Activated CD4-positive, alpha-beta memory T cell treated with anti-CD3 and anti-CD28 coated beads for 36 hours (primary cell): Measurements from ENCODE around the gene MYO1D. TPM values are rescaled to one million over a fixed set of nuclear protein-coding genes. Genes with fewer than 3 reads are reported as not detected.
"Not testable (repeated sequence)": the region's sequence is repeated elsewhere in the genome, so short reads cannot be mapped to it uniquely, and the experiment has no call there.

ENCODE experiments used
- CTCF ChIA-PET: fragments of 350-600 bp; sonication (Branson Sonifier 250); formaldehyde crosslinking; loops from one replicate; lab custom pipeline; 2021; ENCODE audit warnings: antibody characterized with exemption, inconsistent platforms; lab: Charles Lee
- POLR2A ChIA-PET: fragments of 350-600 bp; sonication (Branson Sonifier 250); formaldehyde crosslinking; loops from one replicate; lab custom pipeline; 2021; ENCODE audit warnings: antibody characterized with exemption; lab: Charles Lee
- DNase-seq: peaks from one replicate; pipeline ENCODE4 v3.0.0-alpha.2; 2020
- H3K27ac Mint-ChIP-seq: one replicate; pipeline ENCODE4 v1.8.0; 2021; ENCODE audit warnings: mixed read lengths
- H3K27me3 Mint-ChIP-seq: one replicate; pipeline ENCODE4 v1.8.0; 2021; ENCODE audit warnings: mixed read lengths
- H3K36me3 Mint-ChIP-seq: one replicate; pipeline ENCODE4 v1.8.0; 2021; ENCODE audit warnings: mixed read lengths
- H3K4me1 Mint-ChIP-seq: one replicate; pipeline ENCODE4 v1.8.0; 2021; ENCODE audit warnings: low read depth, mixed read lengths
- H3K4me3 Mint-ChIP-seq: one replicate; pipeline ENCODE4 v1.8.0; 2021; ENCODE audit warnings: mild to moderate bottlenecking, mixed read lengths
- H3K9me3 Mint-ChIP-seq: one replicate; pipeline ENCODE4 v1.8.0; 2021; ENCODE audit warnings: mixed read lengths
- intact Hi-C: fragments of 100-400 bp; cut with micrococcal nuclease; formaldehyde crosslinking; loops from one replicate; pipeline ENCODE4 v1.15.1; 2023
- total RNA-seq, 2 experiments: library from RNA; stranded (reverse); gene quantifications; one replicate each; pipeline ENCODE4 v1.2.3, GENCODE V29; 2021

The MYO1D gene
- total RNA-seq, 2 experiments from 2014 or later, result 13.5 to 18.9 TPM

DNA sequence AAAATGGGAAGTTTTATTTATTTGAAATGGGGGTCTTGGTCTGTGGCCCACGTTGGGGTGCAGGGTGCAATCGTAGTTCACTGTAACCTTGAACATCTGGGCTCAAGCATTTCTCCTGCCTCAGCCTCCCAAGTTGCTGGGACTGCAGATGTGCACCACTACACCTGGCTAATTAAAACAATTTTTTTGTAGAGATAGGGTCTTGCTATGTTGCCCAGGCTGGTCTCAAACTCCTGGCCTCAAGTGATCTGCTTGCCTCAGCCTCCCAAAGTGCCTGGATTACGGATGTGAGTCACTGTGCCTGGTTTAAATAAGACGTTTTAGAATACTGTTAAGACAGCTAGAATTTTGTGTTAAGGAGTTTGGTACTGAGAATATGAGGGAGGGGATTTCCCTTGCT is 416.9 kb downstream of the MYO1D start:
- ChIA-PET POLR2A (no interaction called here), CTCF (interaction anchor here (1.4 to 7.6 kb wide), 2 partner anchors 9 to 27 kb away, joined by 5 to 102 read pairs; partner anchors contain the start of gene CDK5R1)
- Mint-ChIP-seq H3K4me3 (no peak overlapping the region), H3K27ac (peak overlapping the region; percentile 35), H3K9me3 (no peaks in the 10 kb centered on the region), H3K4me1 (peaks cover 34% of the 10 kb centered on the region), H3K36me3 (peaks cover 57% of the 10 kb centered on the region), H3K27me3 (no peaks in the 10 kb centered on the region)
- no peak for DNase-seq
- intact Hi-C loops, result loop anchor here (2.0 kb wide), 1 partner anchor 15 kb away; the partner anchor contains the start of gene PSMD11

DNA sequence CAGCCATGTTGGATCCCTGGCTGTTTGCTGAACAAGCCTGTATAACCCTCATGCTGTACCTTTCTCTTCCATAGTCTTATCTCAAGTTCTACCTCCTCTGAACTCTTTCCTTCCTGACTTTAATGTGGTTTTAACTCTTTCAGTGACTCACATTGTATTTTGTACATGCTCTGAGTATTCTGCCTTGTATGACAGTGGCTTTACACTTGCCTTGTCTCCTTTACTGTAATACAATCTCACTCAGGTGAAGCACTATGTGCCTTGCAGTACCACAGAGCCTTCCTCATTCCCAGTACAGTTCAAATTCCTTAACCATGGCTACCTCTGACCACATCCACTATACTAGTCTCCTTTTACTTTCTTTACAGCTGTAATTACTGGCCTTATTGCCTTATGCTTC is 418.6 kb downstream of the MYO1D start:
- Mint-ChIP-seq H3K4me1 (peaks cover 37% of the 10 kb centered on the region), H3K4me3 (no peak overlapping the region), H3K27me3 (no peaks in the 10 kb centered on the region), H3K9me3 (no peaks in the 10 kb centered on the region), H3K36me3 (peaks cover 64% of the 10 kb centered on the region), H3K27ac (peak overlapping the region; percentile 18)
- intact Hi-C loops, result no loop called here
- POLR2A ChIA-PET, result no interaction called here
- no peak for DNase-seq
- CTCF ChIA-PET, result interaction anchor here (1.1 to 7.6 kb wide), 2 partner anchors 14 to 28 kb away, joined by 3 to 102 read pairs; partner anchors contain the start of genes CDK5R1 and PSMD11

DNA sequence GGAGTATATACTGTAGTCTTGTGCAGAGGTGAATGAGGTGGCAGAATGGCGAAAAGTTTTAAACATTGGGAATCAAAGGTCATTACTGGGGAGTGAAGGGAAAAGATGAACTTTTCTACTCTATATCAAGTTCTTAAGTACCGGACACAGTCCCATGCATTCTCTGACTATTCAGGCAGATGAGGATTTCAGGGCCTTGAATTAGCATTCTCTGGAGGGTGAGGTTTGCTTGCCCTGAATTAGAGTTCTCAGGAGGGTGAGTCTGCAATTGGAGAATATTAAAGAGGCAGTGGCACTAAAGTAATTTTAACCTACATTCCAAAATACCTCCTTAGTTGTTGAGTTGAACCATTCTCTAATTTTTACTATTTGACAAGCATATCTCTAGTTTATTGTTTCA is 423.6 kb downstream of the MYO1D start:
- DNase-seq, result no peak
- intact Hi-C loops, result no loop called here
- ChIA-PET POLR2A (interaction anchor here (0.6 kb wide), 1 partner anchor 82 kb away, joined by 4 read pairs; no protein-coding TSS in a partner anchor), CTCF (interaction anchor here (1.0 to 5.1 kb wide), 3 partner anchors 9 to 15 kb away, joined by 3 to 28 read pairs (median 4); partner anchors contain the start of gene PSMD11)
- Mint-ChIP-seq H3K4me3 (no peak overlapping the region), H3K4me1 (peaks cover 37% of the 10 kb centered on the region), H3K36me3 (peaks cover 65% of the 10 kb centered on the region), H3K9me3 (no peaks in the 10 kb centered on the region), H3K27me3 (no peaks in the 10 kb centered on the region), H3K27ac (no peak overlapping the region)

DNA sequence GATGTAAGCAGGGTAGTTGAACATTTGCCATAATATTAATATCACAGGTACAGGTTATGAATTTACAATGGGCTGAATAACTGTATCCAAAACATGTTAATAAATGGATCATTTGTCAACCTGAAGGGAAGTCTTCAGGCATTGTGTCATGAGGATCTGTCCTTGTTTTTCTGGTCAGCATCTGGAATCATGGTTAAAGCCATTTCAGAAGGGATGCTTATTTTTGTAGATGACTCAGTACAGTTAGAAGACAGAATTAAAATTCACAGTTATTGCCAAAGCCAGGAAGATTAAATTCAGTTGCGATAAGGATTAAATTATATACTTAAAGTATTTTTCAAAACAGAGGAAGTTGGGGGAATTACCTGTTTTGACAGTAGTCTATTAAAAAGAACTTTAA is 424.6 kb downstream of the MYO1D start:
- intact Hi-C loops, result no loop called here
- Mint-ChIP-seq H3K4me3 (no peak overlapping the region), H3K27me3 (no peaks in the 10 kb centered on the region), H3K4me1 (peaks cover 31% of the 10 kb centered on the region), H3K27ac (no peak overlapping the region), H3K9me3 (no peaks in the 10 kb centered on the region), H3K36me3 (peaks cover 59% of the 10 kb centered on the region)
- ChIA-PET CTCF (interaction anchor here (5.1 kb wide), 1 partner anchor 10 kb away, joined by 28 read pairs; no protein-coding TSS in a partner anchor), POLR2A (no interaction called here)
- no peak for DNase-seq

GRCh38 chr17:32451879-32452278 is 425.0 kb downstream of the MYO1D start:
- ChIA-PET CTCF (interaction anchor here (5.1 kb wide), 1 partner anchor 11 kb away, joined by 28 read pairs; no protein-coding TSS in a partner anchor), POLR2A (no interaction called here)
- Mint-ChIP-seq H3K27me3 (no peaks in the 10 kb centered on the region), H3K4me1 (peaks cover 32% of the 10 kb centered on the region), H3K4me3 (no peak overlapping the region), H3K27ac (no peak overlapping the region), H3K9me3 (no peaks in the 10 kb centered on the region), H3K36me3 (peaks cover 59% of the 10 kb centered on the region)
- no peak for DNase-seq
- intact Hi-C loops, result no loop called here

DNA sequence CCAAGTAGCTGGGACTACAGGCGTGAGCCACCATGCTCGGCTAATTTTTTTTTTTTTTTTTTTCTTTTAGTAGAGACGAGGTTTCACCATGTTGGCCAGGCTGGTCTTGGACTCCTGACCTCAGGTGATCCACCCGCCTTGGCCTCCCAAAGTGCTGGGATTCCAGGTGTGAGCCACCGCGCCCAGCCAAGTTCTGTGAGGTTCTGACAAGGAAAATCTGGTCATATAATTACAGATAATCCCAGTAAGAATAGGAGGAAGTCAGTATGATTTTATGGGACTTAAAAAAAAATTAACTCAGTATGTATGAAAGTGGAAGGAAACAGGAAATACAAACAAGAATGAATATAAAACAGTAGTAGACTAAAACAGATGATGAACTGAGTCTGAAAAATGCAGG is 426.5 kb downstream of the MYO1D start:
- H3K4me3 Mint-ChIP-seq, H3K9me3 Mint-ChIP-seq, DNase-seq, POLR2A ChIA-PET, H3K27ac Mint-ChIP-seq, intact Hi-C loops, H3K27me3 Mint-ChIP-seq: not testable (repeated sequence)
- peaks cover 45% of the 10 kb centered on the region for H3K4me1 Mint-ChIP-seq
- CTCF ChIA-PET, result interaction anchor here (0.7 to 5.1 kb wide), 2 partner anchors 12 to 169 kb away, joined by 4 to 28 read pairs; no protein-coding TSS in a partner anchor
- peaks cover 66% of the 10 kb centered on the region for H3K36me3 Mint-ChIP-seq

DNA sequence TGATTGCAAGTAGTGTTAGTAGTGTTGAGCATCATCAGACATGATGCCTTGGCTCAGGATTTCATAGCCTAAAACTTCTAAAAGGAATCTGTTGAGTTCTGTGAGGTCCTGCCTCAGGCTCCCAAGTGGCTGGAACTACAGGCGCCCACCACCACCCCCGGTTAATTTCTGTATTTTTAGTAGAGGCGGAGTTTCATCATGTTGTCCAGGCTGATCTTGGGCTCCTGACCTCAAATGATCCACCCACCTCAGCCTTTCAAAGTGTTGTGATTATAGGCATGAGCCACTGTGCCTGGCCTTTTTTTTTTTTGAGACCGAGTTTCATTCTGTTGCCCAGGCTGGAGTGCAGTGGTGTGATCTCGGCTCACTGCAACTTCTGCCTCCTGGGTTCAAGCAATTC is 427.0 kb downstream of the MYO1D start:
- Mint-ChIP-seq H3K36me3 (peaks cover 66% of the 10 kb centered on the region), H3K4me3 (no peak overlapping the region), H3K27ac (no peak overlapping the region), H3K27me3 (no peaks in the 10 kb centered on the region), H3K4me1 (peaks cover 45% of the 10 kb centered on the region), H3K9me3 (no peaks in the 10 kb centered on the region)
- CTCF ChIA-PET, result interaction anchor here (3.0 to 5.1 kb wide), 2 partner anchors 12 to 13 kb away, joined by 28 to 30 read pairs; no protein-coding TSS in a partner anchor
- intact Hi-C loops, result loop anchor here (5.0 kb wide), 1 partner anchor 37 kb away; the partner anchor contains the start of gene CDK5R1
- POLR2A ChIA-PET, result no interaction called here
- DNase-seq, result no peak

DNA sequence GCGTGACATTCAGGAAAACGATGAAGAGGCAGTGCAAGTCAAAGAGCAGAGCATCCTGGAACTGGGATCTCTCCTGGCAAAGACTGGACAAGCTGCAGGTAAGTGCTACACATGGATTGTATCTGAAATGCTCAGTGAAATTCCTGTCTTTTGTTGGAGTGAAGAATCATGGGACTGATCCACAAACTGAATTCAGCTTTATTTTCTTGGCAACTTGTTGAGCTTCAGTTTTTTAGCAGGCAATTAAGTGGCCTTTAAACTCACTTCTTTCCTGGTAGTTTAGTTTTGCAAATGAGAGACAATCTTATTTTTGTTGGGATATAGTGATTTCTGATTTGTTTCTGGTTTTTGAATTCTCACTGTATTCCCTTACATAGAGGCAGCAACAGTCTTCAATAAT is 430.0 kb downstream of the MYO1D start:
- CTCF ChIA-PET, result interaction anchor here (0.6 to 5.1 kb wide), 4 partner anchors 15 to 161 kb away, joined by 3 to 58 read pairs (median 17); partner anchors contain the start of gene CDK5R1
- H3K4me3 Mint-ChIP-seq, result no peak overlapping the region

GRCh38 chr17:32445971-32446370 is 431.0 kb downstream of the MYO1D start:
- Mint-ChIP-seq H3K27me3 (no peaks in the 10 kb centered on the region), H3K4me1 (peaks cover 51% of the 10 kb centered on the region), H3K36me3 (peaks cover 36% of the 10 kb centered on the region), H3K9me3 (no peaks in the 10 kb centered on the region), H3K4me3 (peak overlapping the region; percentile 89), H3K27ac (peak overlapping the region; percentile 91)
- intact Hi-C loops, result loop anchor here (2.0 to 5.0 kb wide), 3 partner anchors 15 to 431 kb away; partner anchors contain the start of genes CDK5R1 and MYO1D
- POLR2A ChIA-PET, result interaction anchor here (2.3 kb wide), 1 partner anchor 41 kb away, joined by 19 read pairs; the partner anchor contains the start of gene CDK5R1
- CTCF ChIA-PET, result interaction anchor here (1.2 to 5.1 kb wide), 3 partner anchors 17 to 41 kb away, joined by 4 to 58 read pairs (median 5); partner anchors contain the start of gene CDK5R1
- no peak for DNase-seq

More for the DNA sequence above, 430.0 kb downstream of the MYO1D start:
- Mint-ChIP-seq H3K4me1 (peaks cover 45% of the 10 kb centered on the region), H3K27ac (peak overlapping the region; percentile 43), H3K9me3 (no peaks in the 10 kb centered on the region), H3K27me3 (no peaks in the 10 kb centered on the region), H3K36me3 (peaks cover 43% of the 10 kb centered on the region)
- no peak for DNase-seq
- POLR2A ChIA-PET, result no interaction called here
- intact Hi-C loops, result loop anchor here (5.0 kb wide), 1 partner anchor 40 kb away; the partner anchor contains the start of gene CDK5R1

DNA sequence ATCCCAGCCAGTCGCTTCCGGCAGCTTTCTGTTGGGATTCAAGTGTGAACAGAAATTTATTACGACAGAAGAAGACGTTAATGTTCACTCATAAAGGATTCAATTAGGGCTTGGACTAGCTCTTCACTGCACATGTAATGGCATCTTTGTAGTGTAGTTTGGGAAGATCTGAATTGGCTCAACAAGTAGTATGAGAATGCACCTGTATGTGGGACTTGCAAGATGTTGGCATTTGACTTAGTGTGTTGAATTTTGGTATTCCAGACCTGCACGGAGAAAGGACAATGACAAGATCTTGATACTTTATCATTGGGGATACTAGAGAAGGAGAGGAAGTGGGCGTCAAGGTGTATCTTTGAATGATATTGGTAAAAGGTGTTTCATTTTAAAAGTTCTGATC is 431.4 kb downstream of the MYO1D start:
- no peak for DNase-seq
- H3K27ac Mint-ChIP-seq, result peak overlapping the region; percentile 91
- ChIA-PET CTCF (interaction anchor here (1.2 to 5.1 kb wide), 6 partner anchors 18 to 104 kb away, joined by 4 to 58 read pairs (median 6); partner anchors contain the start of genes C17orf75 and CDK5R1), POLR2A (interaction anchor here (1.0 to 2.3 kb wide), 3 partner anchors 38 to 104 kb away, joined by 3 to 19 read pairs (median 5); partner anchors contain the start of gene CDK5R1)
- peak overlapping the region; percentile 89 for H3K4me3 Mint-ChIP-seq
- H3K27me3 Mint-ChIP-seq, result no peaks in the 10 kb centered on the region
- peaks cover 53% of the 10 kb centered on the region for H3K4me1 Mint-ChIP-seq
- intact Hi-C loops, result loop anchor here (2.0 to 5.0 kb wide), 3 partner anchors 15 to 431 kb away; partner anchors contain the start of genes CDK5R1 and MYO1D
- no peaks in the 10 kb centered on the region for H3K9me3 Mint-ChIP-seq
- peaks cover 33% of the 10 kb centered on the region for H3K36me3 Mint-ChIP-seq

GRCh38 chr17:32445074-32445415 is 431.9 kb downstream of the MYO1D start:
- Mint-ChIP-seq H3K36me3 (peaks cover 30% of the 10 kb centered on the region), H3K4me1 (peaks cover 51% of the 10 kb centered on the region), H3K27me3 (no peaks in the 10 kb centered on the region), H3K27ac (peak overlapping the region; percentile 91), H3K4me3 (peak overlapping the region; percentile 89), H3K9me3 (no peaks in the 10 kb centered on the region)
- CTCF ChIA-PET, result interaction anchor here (0.8 to 5.1 kb wide), 11 partner anchors 18 to 164 kb away, joined by 3 to 58 read pairs (median 5); partner anchors contain the start of genes C17orf75 and CDK5R1
- intact Hi-C loops, result loop anchor here (2.0 to 5.0 kb wide), 3 partner anchors 16 to 432 kb away; partner anchors contain the start of genes CDK5R1 and MYO1D
- POLR2A ChIA-PET, result interaction anchor here (1.0 to 2.3 kb wide), 3 partner anchors 39 to 104 kb away, joined by 3 to 19 read pairs (median 5); partner anchors contain the start of gene CDK5R1
- DNase-seq, result peak; percentile 63
